PC-3 (cell line): ENCODE results near the gene SMPDL3B. TPM values are rescaled to one million over a fixed set of nuclear protein-coding genes. Genes with fewer than 3 reads are reported as not detected.
"Not testable (repeated sequence)": the region's sequence is repeated elsewhere in the genome, so short reads cannot be mapped to it uniquely, and the experiment has no call there.

Experiments used
- ATAC-seq: fragments of 200-7000 bp; cut with Tn5 transposase; 2 replicates; pipeline ENCODE4 v1.9.1; 2020; ENCODE audit warnings: mild to moderate bottlenecking, moderate library complexity
- BruUV-seq: library from RNA; stranded (reverse); fragments of 400-500 nt; replicated peaks from 2 replicates; lab custom pipeline; 2021; lab: Mats Ljungman, UMichigan
- CTCF ChIA-PET: fragments of 300-600 bp; sonication (Branson Sonifier 250); formaldehyde crosslinking; loops from one replicate; lab custom pipeline; 2022; ENCODE audit warnings: antibody characterized with exemption; lab: Charles Lee
- POLR2A ChIA-PET: fragments of 300-600 bp; sonication (Branson Sonifier 250); formaldehyde crosslinking; loops from one replicate; lab custom pipeline; 2022; ENCODE audit warnings: antibody characterized with exemption; ENCODE audit not compliant: unreplicated experiment; lab: Charles Lee
- DNase-seq: peaks from one replicate; pipeline ENCODE4 v3.0.0-alpha.2; 2015
- H2AFZ ChIP-seq: fragments of 300-600 bp; sonication (generic); 2 replicates; pipeline ENCODE4 v1.6.0; 2016; ENCODE audit warnings: antibody characterized with exemption, low read length
- H3F3A ChIP-seq: fragments of 300-600 bp; sonication (generic); one replicate; pipeline ENCODE4 v1.6.0; 2017; ENCODE audit warnings: antibody characterized with exemption, low read length, control low read depth, mild to moderate bottlenecking; ENCODE audit not compliant: unreplicated experiment
- H3K27ac ChIP-seq: fragments of 300-600 bp; sonication (generic); 2 replicates; pipeline ENCODE4 v1.5.1; 2016; ENCODE audit warnings: mild to moderate bottlenecking, low read length
- H3K27me3 ChIP-seq: fragments of 300-600 bp; sonication (generic); 2 replicates; pipeline ENCODE4 v1.6.1; 2016; ENCODE audit warnings: low read length, mixed read lengths
- H3K36me3 ChIP-seq: fragments of 300-600 bp; sonication (generic); 2 replicates; pipeline ENCODE4 v1.6.1; 2016; ENCODE audit warnings: low read depth, mixed run types, low read length, mixed read lengths
- H3K4me1 ChIP-seq: fragments of 300-600 bp; sonication (generic); 2 replicates; pipeline ENCODE4 v1.5.1; 2016; ENCODE audit warnings: low read length; ENCODE audit not compliant: insufficient read depth
- H3K4me2 ChIP-seq: fragments of 300-600 bp; sonication (generic); 2 replicates; pipeline ENCODE4 v1.6.0; 2016; ENCODE audit warnings: low read length
- H3K4me3 ChIP-seq: fragments of 300-600 bp; sonication (generic); 2 replicates; pipeline ENCODE4 v1.5.1; 2016; ENCODE audit warnings: mild to moderate bottlenecking, low read length, mixed read lengths
- H3K79me2 ChIP-seq: fragments of 300-600 bp; sonication (generic); 2 replicates; pipeline ENCODE4 v1.6.1; 2017; ENCODE audit warnings: low read length, mixed read lengths
- H3K9ac ChIP-seq: fragments of 300-600 bp; sonication (generic); 2 replicates; pipeline ENCODE4 v1.6.0; 2016; ENCODE audit warnings: mild to moderate bottlenecking, low read length
- H3K9me2 ChIP-seq: fragments of 300-600 bp; sonication (generic); replicated peaks from 2 replicates; pipeline ENCODE4 v1.6.1; 2016; ENCODE audit warnings: mixed run types, low read length, mixed read lengths
- H3K9me3 ChIP-seq: fragments of 300-600 bp; sonication (generic); 2 replicates; pipeline ENCODE4 v1.6.1; 2016; ENCODE audit warnings: low read length, mixed read lengths
- H4K20me1 ChIP-seq: fragments of 300-600 bp; sonication (generic); 2 replicates; pipeline ENCODE4 v1.6.1; 2016; ENCODE audit warnings: low read length, mixed read lengths
- EZH2 ChIP-seq: fragments of 300-600 bp; sonication (generic); IDR thresholded peaks from one replicate; pipeline ENCODE4 v1.6.1; 2017; ENCODE audit warnings: antibody characterized with exemption, mild to moderate bottlenecking, low read length; ENCODE audit not compliant: unreplicated experiment
- EZH2phosphoT487 ChIP-seq: fragments of 300-600 bp; sonication (generic); IDR thresholded peaks from 2 replicates; pipeline ENCODE4 v1.6.1; 2018; ENCODE audit warnings: mild to moderate bottlenecking, antibody characterized with exemption, low read length, borderline replicate concordance
- intact Hi-C: fragments of 100-400 bp; cut with micrococcal nuclease; formaldehyde crosslinking; loops from 2 replicates; pipeline ENCODE4 v1.9.0; 2023
- total RNA-seq: library from RNA; depleted of rRNA; stranded (reverse); fragments of >200 nt; gene quantifications from 2 replicates; pipeline ENCODE4 v1.2.3, GENCODE V29; 2014; rRNA removed
- TF ChIP-seq, protein P1 (sequence below): fragments of 300-600 bp; sonication (generic); conservative IDR thresholded peaks from 2 replicates; pipeline ENCODE4 v1.5.1; 2017; ENCODE audit warnings: antibody characterized with exemption, low read depth, mild to moderate bottlenecking, low read length

The SMPDL3B gene
- total RNA-seq, 1 experiment from 2014 or later = 19.6 TPM

DNA sequence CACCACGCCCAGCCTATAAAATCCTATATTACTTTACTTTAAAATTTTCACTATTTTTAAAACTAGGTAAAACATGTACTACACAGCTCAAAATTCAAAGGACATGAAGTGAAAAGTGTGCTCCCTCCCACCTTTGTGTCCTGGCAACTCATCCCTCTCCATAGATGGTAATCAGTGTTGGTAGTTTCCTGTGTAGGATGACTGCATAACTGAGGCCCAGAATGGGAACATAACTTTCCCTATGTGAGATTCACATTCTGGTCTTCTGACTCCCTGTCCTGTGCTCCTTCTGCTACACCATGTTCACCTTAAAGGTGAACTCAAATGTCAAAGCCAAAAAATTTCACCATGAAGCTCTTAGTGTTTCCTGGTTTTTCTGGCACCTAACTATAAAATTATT, 64.3 kb downstream of the SMPDL3B start:
- CTCF ChIA-PET = no interaction called here

DNA sequence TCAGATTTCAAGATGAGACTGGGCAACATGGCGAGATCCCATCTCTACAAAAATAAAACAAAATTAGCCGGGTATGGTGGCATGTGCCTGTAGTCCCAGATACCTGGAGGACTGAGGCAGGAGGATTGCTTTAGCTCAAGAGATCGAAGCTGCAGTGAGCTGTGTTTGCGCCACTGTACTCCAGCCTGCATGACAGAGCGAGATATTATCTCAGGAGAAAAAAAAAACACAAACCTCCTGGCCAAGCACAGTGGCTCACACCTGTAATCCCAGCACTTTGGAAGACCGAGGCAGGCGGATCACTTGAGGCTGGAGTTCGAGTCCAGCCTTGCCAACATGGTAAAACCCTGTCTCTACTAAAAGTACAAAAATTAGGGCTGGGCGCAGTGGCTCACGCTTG, 67.8 kb downstream of the SMPDL3B start:
- H4K20me1 ChIP-seq = no peaks in the 10 kb centered on the region
- H3K27me3 ChIP-seq = no peaks in the 10 kb centered on the region
- H2AFZ ChIP-seq = no peak overlapping the region
- no TSS peak for BruUV-seq
- ATAC-seq (no peak), DNase-seq (no peak)
- no peaks in the 10 kb centered on the region for H3K4me1 ChIP-seq
- no peaks in the 10 kb centered on the region for H3F3A ChIP-seq
- H3K9me3 ChIP-seq = no peaks in the 10 kb centered on the region
- no peaks in the 10 kb centered on the region for H3K9me2 ChIP-seq
- H3K27ac ChIP-seq = no peak overlapping the region
- no peak overlapping the region for H3K4me3 ChIP-seq
- POLR2A ChIA-PET = no interaction called here
- TF ChIP-seq EZH2phosphoT487 (no peak), EZH2 (no peak)
- TF ChIP-seq, protein P1, sequence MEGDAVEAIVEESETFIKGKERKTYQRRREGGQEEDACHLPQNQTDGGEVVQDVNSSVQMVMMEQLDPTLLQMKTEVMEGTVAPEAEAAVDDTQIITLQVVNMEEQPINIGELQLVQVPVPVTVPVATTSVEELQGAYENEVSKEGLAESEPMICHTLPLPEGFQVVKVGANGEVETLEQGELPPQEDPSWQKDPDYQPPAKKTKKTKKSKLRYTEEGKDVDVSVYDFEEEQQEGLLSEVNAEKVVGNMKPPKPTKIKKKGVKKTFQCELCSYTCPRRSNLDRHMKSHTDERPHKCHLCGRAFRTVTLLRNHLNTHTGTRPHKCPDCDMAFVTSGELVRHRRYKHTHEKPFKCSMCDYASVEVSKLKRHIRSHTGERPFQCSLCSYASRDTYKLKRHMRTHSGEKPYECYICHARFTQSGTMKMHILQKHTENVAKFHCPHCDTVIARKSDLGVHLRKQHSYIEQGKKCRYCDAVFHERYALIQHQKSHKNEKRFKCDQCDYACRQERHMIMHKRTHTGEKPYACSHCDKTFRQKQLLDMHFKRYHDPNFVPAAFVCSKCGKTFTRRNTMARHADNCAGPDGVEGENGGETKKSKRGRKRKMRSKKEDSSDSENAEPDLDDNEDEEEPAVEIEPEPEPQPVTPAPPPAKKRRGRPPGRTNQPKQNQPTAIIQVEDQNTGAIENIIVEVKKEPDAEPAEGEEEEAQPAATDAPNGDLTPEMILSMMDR = no peak
- intact Hi-C loops = no loop called here
- H3K4me2 ChIP-seq = no peak overlapping the region
- no peak overlapping the region for H3K9ac ChIP-seq
- peaks cover 18% of the 10 kb centered on the region for H3K36me3 ChIP-seq
- CTCF ChIA-PET = no interaction called here
- H3K79me2 ChIP-seq = no peaks in the 10 kb centered on the region

More for the DNA sequence above, 64.3 kb downstream of the SMPDL3B start:
- DNase-seq (no peak), ATAC-seq (no peak)
- intact Hi-C loops = no loop called here
- Histone ChIP-seq H3K27ac (no peak overlapping the region), H4K20me1 (no peaks in the 10 kb centered on the region), H3K9me2 (no peaks in the 10 kb centered on the region), H3K36me3 (peaks cover 24% of the 10 kb centered on the region), H3K4me2 (no peak overlapping the region), H3K79me2 (no peaks in the 10 kb centered on the region), H3K9ac (no peak overlapping the region), H3K4me3 (no peak overlapping the region), H3K4me1 (no peaks in the 10 kb centered on the region), H3K27me3 (no peaks in the 10 kb centered on the region), H3F3A (no peaks in the 10 kb centered on the region), H3K9me3 (no peaks in the 10 kb centered on the region), H2AFZ (no peak overlapping the region)
- TF ChIP-seq, protein P1 = no peak
- no peak for TF ChIP-seq EZH2phosphoT487
- no peak for TF ChIP-seq EZH2
- no TSS peak for BruUV-seq
- POLR2A ChIA-PET = no interaction called here

DNA sequence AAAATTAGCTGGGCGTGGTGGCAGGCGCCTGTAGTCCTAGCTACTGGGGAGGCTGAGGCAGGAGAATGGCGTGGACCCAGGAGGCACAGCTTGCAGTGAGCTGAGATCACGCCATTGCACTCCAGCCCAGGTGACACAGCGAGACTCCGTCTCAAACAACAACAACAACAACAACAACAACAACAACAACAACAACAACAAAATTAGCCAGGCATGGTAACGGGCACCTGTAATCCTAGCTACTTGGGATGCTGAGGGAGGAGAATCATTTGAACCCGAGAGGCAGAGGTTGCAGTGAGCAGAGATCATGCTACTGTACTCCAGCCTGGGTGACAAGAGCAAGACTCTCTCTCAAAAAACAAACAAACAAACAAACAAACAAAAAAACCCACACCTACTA, 68.3 kb downstream of the SMPDL3B start:
- H3K9ac ChIP-seq, H2AFZ ChIP-seq, BruUV-seq, H3K4me3 ChIP-seq, H3K4me2 ChIP-seq, POLR2A ChIA-PET, intact Hi-C loops, DNase-seq, H3F3A ChIP-seq, ATAC-seq, H3K27ac ChIP-seq, H3K79me2 ChIP-seq, H3K4me1 ChIP-seq, H3K9me3 ChIP-seq, H3K9me2 ChIP-seq, CTCF ChIA-PET, H3K27me3 ChIP-seq, H4K20me1 ChIP-seq: not testable (repeated sequence)
- peaks cover 15% of the 10 kb centered on the region for H3K36me3 ChIP-seq

Other genes with a start within 250 kb of the SMPDL3B start
- 9.6 and 9.9 TPM in 2 replicates for gene FAM76A, start 209.0 kb upstream of the SMPDL3B start, total RNA-seq
- gene STX12, start 161.8 kb upstream of the SMPDL3B start, total RNA-seq = 18.6 and 28.5 TPM in 2 replicates
- 65.7 and 85.0 TPM in 2 replicates for gene PPP1R8, start 104.2 kb upstream of the SMPDL3B start, total RNA-seq
- gene THEMIS2, start 62.5 kb upstream of the SMPDL3B start, total RNA-seq = 5.0 and 5.7 TPM in 2 replicates
- gene RPA2, start 20.4 kb upstream of the SMPDL3B start, total RNA-seq = 139 and 171 TPM in 2 replicates
- gene XKR8, start 25.0 kb downstream of the SMPDL3B start, total RNA-seq = 6.9 and 8.2 TPM in 2 replicates
- gene EYA3, start 153.6 kb downstream of the SMPDL3B start, total RNA-seq = 17.1 and 17.3 TPM in 2 replicates
- gene PTAFR, start 241.7 kb downstream of the SMPDL3B start, total RNA-seq = 3.9 and 4.5 TPM in 2 replicates